Measurements from ENCODE around the gene CNR1.

The CNR1 gene

DNA sequence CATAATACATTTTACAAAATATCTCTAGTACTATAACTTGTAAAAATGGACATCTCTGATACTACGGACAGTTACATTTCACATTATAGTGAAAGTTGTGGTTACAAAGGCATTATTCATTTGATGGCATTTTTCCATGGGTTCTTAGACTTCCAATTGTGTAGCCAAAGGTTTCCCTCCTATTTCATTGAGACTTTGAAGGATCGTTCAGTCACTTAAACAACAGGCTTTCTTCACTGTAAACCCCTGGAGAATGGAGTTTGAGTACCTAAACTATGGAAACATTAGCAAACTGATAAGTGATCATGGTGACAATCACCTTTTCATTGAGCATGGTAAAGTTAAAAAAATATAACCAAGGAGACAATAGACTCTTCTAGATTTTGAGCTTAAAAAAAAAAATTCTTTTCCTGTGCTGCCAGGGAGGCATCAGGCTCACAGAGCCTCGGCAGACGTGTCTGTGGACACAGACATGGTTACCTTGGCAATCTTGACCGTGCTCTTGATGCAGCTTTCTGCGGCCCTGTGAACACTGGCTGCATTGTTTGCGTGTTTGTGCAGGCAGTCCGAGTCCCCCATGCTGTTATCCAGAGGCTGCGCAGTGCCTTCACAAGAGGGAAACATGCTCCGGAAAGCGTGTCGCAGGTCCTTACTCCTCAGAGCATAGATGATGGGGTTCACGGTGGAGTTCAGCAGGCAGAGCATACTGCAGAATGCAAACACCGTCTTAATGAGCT lies 22.6 kb downstream of the CNR1 start:
- no peak for DNase-seq

DNA sequence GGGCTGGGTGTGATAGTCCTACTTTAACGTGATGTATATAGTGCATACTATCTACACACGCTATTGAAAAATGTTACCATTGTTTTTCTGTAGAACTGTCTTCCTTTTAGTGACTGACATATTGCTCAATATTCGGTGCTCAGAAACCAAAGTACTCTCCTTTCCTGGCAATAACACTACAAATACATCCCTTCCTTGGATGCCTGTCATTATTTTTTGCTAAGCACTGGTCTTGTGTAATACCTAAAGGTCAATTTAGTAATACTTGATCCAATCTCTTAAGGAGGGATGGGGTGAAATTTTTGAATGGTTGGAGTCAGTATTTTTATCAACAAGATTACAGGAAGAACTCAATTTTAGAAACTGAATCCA lies 23.9 kb downstream of the CNR1 start:
- DNase-seq, result no peak

DNA sequence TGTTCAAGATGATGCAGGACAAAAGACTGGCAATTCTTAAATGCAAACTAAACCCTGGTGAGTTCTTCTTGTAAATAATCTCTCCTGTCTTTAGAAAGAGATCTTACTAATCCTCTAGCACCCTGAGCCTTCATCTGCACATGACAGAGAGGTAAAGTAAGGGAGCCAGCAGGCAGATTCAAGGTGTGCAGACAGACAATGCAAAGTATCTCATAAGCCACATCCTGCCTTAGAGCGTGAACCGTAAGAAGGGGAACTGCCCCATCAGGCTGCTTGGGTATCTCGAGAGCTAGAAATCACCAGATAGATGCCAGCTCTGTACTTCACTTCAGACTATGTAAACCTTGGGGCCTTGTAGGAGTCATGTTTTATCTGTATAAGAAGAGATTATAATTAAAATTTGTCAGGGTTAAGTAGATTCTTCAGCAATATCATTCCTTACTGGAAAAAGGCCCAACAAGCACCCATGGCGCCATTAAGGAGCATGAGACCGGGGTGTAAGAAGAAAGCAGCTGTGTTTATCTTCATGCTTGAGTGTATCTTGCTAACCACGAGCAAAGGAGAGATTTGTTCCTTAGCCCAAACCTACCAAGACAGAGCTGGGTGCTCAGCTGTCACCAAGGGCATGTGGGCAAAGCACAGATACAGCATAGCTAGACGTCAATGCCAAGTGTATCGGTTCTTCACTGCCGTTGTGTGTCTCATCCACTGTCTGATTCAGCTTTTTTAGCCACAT lies 24.4 kb downstream of the CNR1 start:
- DNase-seq, result no peak

DNA sequence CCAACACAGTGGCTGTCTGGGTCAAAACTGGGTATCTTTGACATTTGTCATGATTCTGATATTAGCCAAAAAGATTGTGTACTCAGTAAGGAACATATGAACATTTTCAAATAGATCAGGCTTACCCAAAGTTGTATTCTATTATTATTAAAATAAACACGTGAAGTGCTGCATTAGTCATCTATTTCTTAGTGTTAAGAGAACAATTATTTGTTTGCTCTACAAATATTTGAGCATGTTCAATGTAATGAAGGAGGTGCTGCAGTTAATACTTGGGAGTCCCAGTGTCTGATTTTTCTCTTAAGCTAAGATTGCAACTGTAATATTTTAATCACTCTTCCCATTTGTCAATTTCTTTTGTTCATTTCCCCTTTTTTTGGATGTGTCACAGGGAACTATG lies 28.2 kb downstream of the CNR1 start:
- DNase-seq, result no peak

DNA sequence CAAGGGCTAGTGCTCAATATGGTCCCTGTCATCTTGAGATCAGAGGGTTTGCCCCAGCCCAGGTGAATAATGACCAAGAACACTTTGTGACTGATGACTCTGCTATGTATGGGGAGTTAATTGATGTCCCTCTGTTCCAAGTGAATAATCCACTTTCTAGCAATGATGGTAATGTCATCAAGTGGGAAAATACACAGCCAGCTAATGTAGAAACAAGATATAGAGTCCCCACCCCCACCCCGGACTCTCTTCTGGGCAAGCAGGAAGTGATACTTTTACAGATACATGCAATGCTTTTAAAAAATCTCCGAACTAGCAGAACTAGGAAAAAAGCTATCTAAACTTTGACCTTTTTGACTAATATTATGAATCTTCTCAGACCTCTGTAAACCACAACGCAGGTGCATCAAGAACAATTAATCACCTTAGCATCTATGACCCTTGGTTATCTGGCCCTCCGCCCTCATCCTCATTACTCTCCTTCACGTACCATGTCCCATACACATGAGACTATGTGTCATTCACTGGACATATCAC lies 30.5 kb downstream of the CNR1 start:
- no peak for DNase-seq

DNA sequence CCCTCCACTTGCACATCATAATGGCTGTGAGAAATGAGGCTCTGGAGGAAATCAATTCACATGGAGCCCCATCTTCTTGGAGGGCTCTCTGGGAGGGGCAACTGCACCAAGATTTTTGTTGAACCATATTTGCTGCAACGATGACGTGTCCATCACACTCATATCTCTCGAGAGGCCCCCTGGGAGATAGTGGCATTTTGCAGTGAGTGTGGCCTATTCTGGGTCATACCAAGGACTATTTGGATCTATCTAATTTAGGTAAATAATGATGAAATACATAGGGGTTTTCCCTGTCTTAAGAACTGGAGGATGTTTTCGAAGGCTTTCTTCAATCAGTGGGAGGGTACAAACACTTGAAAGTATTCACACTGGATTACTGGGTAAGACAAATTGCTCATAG lies 31.6 kb downstream of the CNR1 start:
- DNase-seq, result no peak

DNA sequence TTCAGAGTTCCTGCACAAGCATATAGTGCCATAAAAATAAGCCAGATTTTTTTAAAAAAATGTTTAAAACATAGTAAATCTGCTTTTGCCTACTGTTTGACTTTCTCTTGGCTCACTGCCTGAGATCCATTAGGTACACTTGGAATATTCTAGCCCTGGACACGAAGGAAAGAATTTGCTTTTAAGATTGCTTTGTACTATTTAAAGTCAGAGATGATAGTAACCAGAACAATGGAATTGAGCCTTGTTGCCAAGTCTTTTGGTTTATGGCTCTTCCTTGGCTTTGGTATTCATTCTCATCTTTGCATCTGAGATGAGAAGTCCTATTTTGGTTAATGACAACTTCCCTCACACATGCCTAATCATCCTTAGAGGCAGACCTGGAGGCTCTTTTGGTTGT lies 32.4 kb downstream of the CNR1 start:
- no peak for DNase-seq

DNA sequence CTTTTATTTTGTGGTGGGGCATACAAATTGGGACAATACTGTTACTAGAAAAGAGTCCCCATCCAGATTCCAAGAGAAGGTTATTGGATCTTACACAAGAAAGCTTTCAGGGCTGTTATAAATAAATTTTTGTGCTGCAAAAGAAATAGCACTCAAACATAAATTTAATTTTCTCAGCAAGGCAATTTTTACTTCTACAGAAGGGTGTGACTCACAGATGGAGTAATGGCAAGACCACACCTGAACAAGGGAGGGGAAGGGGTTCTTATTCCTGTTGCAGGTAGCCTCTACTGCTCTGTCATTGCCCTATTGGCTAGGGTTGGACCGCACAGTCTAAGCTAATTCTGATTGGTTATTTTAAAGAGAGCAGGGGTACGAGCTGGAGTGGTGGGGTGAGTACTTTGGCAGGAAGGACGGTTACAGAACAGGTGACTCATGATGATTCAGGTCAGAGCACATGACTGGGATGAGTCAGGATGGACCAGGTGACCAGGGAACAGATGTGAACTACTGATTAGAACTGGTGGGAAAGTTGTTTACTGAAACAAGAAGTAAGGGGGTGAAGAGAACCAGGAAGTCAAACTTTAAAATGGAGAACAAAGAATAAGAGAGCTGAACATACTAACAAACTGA lies 41.1 kb downstream of the CNR1 start:
- no peak for DNase-seq

DNA sequence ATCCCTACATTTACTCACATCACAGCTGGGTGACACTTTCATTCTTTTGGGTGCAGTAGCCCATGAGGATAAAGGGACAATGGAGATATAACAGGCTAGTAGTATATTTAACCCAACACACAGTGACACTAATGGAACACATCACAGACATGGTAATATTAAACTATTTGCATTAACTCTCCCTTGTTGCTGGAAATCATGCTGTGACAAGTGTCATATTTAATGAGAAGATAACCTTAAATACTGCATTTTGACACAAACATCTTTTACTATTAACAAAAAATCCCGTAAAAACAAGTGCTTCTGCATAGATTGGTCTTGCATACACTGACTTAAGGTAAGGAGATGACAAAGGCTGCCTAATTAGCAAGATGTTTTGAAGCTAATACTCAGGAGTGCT lies 45.5 kb downstream of the CNR1 start:
- DNase-seq, result no peak

DNA sequence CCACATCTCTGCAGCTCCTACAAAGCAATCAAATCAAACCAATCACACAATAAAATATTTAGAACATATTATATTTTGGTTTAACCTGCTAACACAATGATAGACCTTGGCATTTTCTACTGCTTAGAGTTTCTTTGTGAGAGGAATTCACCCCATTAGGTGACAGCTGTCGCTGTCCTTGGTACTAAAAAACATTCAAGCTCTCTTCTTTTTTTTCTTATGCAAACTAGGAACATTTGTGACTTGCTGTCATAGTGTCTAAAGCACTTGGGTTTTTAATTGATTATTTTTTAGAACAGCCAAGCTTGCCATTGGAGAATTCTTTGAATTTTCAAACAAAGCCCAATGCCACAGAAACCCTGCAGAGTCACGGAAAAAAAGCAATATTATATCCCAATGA lies 46.4 kb downstream of the CNR1 start:
- no peak for DNase-seq

DNA sequence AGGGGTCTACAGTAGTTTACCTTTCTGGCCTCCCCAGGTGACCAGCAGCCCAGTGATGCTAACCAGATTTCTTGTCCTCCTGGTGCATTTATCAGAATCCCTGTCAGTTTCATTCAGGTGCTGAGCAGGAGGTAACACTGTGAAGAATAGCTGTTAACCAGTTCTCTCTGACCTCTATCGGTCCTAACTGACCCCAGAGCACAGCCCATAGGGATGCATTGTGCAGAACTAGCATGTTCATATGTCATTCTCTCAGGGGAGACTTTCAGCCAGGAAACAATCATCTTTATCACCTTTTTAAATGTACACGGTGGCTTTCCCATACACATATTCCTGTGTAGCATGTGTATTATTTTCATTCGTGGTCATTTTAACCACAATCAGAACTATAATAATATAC lies 49.9 kb downstream of the CNR1 start:
- no peak for DNase-seq

DNA sequence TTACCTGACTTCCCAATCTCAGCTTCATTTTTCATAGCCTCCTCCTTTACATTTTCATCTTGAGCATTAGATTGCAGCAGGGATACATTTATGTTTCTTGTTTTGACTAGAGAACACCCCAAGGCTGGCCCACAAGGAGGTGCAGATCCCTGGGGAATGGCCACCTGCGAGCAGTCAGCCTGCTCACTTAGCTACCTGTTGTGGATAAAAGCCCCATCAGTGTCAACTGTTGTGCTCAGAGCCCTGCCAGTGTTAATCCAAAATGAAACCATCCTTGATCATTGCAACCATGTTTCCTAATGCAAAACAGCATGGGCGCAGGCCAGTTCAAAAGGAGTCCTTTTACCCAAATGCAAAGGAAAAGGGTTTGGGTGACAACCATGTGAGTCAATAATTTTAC lies 50.8 kb downstream of the CNR1 start:
- no peak for DNase-seq

DNA sequence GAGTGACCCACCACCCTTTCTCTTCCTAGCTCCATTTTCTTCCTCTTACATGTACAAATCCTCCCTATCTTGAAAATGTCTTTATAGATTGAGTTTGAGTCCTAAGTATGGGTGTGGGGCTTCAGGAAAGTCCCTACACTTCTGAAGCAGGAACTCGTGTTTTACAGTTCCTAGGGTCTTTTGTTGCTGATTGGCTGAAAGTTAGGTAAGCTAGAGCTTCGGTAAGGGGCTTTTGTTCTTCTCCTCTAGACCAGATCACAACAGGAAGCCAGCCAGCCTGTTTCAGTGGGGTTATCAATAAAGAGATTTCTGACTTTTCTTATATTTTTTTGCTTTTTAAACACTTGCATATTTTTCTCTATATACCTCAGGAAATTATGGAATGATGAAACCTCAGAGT lies 51.3 kb downstream of the CNR1 start:
- no peak for DNase-seq

DNA sequence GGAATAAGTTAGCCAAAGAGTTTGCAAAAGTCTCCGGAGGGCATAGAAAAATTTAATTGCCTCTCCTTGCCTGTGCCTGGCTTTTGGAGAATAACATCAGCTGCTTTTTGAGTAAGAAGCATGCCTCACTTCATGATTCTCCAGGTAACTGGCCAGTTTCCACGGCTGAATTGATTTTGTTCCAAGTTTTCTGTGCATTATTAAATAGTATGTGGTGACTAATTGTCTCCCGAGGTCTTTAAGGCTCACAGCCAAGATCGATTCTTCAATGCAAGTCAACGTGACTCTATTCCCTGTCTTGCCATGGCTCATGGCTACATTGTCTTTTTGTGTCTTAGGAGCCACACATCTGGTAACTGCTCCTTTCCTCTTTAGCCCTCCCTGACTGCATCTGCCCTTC lies 54.2 kb downstream of the CNR1 start:
- no peak for DNase-seq

DNA sequence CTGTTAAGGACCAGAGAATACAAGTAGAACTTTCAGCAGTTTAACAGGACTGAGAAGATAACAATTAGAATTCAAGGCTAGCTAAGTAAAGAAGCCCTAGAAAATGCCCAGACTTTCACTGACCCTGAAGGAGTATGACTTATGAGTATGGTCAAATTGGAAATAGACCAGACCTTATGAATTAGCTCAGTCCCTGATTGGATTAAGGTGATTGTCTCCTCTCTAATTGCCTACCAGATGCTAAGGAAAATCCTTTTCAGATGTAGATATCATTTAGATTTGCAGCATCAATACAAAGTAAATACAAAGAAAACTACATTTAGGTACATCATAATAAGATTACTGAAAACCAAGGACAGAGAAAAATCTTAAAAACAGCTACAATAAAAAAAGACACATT lies 58.9 kb downstream of the CNR1 start:
- no peak for DNase-seq

DNA sequence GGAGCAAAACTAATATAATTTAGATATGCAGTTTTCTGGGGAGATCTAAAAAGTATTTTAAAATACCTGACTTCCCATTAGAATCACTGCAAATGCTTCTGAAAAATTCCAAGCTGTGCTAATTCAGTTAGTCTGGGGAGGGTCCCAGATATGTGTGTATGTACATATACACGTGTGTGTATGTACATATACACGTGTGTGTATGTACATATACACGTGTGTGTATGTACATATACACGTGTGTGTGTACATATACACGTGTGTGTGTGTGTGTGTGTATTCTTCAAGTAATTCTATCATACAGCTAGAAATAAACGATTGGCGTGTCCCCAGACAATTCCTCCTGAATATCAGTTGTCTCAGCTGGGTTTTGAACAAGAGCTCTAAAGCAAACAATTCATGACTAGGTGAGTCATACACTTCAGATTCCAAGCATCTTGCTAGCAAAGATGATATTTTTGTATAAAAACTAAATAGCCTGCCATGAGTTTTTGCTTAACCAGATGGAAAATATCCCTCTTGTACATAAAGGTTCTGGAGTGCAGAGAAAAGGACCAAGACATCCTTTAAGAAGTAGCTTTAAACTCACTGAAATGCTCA lies 60.3 kb downstream of the CNR1 start:
- no peak for DNase-seq

Data from NCI-H146 (cell line).